Measurements from ENCODE around the gene TAF3.

The TAF3 gene

GRCh38 chr10:8056871-8057331 is 238.6 kb downstream of the TAF3 start:
- H3K4me3 ChIP-seq (ENCODE audit: low read length): no peak overlapping the region
- DNase-seq (ENCODE audit: low read depth): no peak
- no peak for TF ChIP-seq CTCF (conservative IDR thresholded peaks at IDR 0.05; ENCODE audit: low read depth, low read length)

GRCh38 chr10:8057636-8058273 is 239.4 kb downstream of the TAF3 start:
- no peak for DNase-seq (ENCODE audit: low read depth)
- no peak for TF ChIP-seq CTCF (conservative IDR thresholded peaks at IDR 0.05; ENCODE audit: low read depth, low read length)
- H3K4me3 ChIP-seq (ENCODE audit: low read length): no peak overlapping the region

GRCh38 chr10:8058274-8059111 is 240.2 kb downstream of the TAF3 start:
- H3K4me3 ChIP-seq (ENCODE audit: low read length): no peak overlapping the region
- no peak for DNase-seq (ENCODE audit: low read depth)
- no peak for TF ChIP-seq CTCF (conservative IDR thresholded peaks at IDR 0.05; ENCODE audit: low read depth, low read length)

DNA sequence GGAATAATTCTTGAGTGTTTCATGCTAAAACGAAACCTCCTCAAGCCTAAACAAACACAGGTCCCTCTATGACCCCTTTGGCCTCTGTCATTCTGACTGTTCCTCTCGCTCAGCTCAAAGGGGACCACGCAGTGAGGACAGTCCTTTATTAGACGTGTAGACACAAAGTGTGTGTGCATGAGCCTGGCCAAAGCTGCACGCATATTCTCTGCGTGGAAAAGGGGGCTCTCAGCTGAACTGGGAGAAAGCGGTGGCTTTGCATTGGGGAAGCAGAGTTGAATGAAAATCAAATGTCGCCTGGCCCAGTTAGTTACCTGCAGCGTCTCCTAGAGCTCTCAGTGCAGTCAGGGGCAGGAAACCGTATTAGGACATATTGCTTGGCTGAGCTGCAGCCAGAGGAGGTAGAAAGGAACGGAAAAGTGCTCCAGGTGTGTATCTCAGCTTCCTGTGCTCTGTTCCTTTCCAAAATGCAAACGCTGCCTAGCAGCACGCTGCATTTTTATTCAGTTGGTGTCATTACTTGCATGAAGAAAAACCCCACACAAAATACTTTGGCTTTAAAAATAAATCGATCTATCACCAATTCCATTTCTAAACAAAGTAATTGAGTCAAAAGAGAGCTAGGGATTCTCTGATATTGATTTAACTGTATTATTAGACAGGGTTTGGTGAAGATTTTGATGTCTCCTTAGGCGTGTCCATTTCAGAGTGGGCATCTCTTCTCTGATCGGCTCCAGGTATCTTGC is 241.1 kb downstream of the TAF3 start:
- no peak for TF ChIP-seq CTCF (conservative IDR thresholded peaks at IDR 0.05; ENCODE audit: low read depth, low read length)
- no peak for DNase-seq (ENCODE audit: low read depth)
- H3K4me3 ChIP-seq (ENCODE audit: low read length): no peak overlapping the region

DNA sequence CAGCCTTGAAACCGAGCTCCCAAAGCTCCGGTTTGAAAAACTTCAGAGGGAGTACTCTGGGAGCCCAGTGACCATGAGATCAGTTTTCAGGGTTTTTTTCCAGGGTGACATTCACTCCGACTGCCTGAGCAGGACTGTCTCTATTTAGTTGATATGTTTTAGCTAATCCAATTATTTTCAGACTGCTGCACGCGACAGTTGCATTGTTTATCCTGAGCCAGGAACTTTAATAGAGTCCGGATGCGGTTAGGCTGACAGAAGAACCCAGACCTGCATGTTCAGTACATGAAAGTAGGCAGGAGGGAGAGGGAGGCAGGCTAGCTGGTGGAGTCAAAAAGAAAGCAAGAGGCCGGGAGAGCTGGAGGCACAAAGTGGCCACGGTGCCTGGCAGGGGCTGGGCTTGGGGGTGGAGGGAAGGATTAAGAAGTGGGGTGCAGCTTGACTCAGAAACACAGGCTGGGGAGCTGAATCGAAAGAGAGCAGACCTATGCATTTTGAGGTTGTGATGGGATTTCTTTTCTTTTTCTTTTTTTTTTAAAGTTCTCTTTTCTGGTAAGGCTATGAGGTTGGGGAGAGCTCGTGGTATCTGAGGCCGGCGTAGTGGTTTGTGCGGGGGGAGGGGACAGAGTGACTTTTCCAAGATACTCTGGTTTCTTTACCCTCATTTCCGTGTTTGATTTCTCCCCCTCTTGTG is 241.9 kb downstream of the TAF3 start:
- DNase-seq (ENCODE audit: low read depth): peak; percentile 48

More for the DNA sequence above, 241.9 kb downstream of the TAF3 start:
- no peak for TF ChIP-seq CTCF (conservative IDR thresholded peaks at IDR 0.05; ENCODE audit: low read depth, low read length)
- peak overlapping the region; percentile 5 for H3K4me3 ChIP-seq (ENCODE audit: low read length)

Measured in retinal pigment epithelial cell (primary cell).